Activated T-cell treated with anti-CD3 and anti-CD28 coated beads, Interleukin-2, amount 50 U/mL, for 24 hours (primary cell): ENCODE measurements around the gene KIAA0586.
"Not testable (repeated sequence)": the region's sequence is repeated elsewhere in the genome, so short reads cannot be mapped to it uniquely, and the experiment has no call there.

ENCODE experiments used
- DNase-seq: peaks from one replicate; pipeline ENCODE4 v3.0.0-alpha.2; 2020
- H3K27ac Mint-ChIP-seq: 2 replicates; pipeline ENCODE4 v1.8.0; 2020; ENCODE audit warnings: mild to moderate bottlenecking, mixed read lengths
- H3K27me3 Mint-ChIP-seq: 2 replicates; pipeline ENCODE4 v1.8.0; 2020; ENCODE audit warnings: mixed read lengths
- H3K36me3 Mint-ChIP-seq: 2 replicates; pipeline ENCODE4 v1.8.0; 2020; ENCODE audit warnings: low read depth, mixed read lengths
- H3K4me1 Mint-ChIP-seq: 2 replicates; pipeline ENCODE4 v1.8.0; 2020; ENCODE audit warnings: low read depth, mixed read lengths
- H3K4me3 Mint-ChIP-seq: 2 replicates; pipeline ENCODE4 v1.8.0; 2020; ENCODE audit warnings: mild to moderate bottlenecking, moderate library complexity, mixed read lengths
- H3K9me3 Mint-ChIP-seq: 2 replicates; pipeline ENCODE4 v1.8.0; 2020; ENCODE audit warnings: mixed read lengths

KIAA0586 gene

DNA sequence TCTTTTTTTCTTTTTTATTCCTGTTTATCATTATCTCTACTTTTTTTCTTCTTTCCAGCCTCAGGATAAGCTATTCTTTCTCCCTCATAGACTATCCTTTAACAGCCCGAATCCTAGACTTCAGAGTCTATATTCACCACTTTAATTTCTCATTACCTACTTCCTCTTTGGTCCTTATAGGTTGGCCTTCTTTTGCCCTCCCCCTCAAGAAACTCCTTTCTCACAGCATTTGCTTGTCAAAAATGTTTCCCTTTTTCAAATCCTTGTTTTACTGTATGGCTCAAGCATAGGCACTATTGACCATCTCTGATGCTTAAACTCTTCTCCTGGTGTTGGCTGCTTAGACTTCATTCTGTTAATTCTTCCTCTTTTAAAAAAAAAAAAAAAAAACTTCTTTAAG is 52.5 kb downstream of the KIAA0586 start:
- peaks cover 62% of the 10 kb centered on the region for H3K36me3 Mint-ChIP-seq
- H3K9me3 Mint-ChIP-seq: no peaks in the 10 kb centered on the region
- H3K4me1 Mint-ChIP-seq: no peaks in the 10 kb centered on the region
- H3K27ac Mint-ChIP-seq: no peak overlapping the region
- H3K27me3 Mint-ChIP-seq: no peaks in the 10 kb centered on the region
- H3K4me3 Mint-ChIP-seq: no peak overlapping the region
- no peak for DNase-seq

DNA sequence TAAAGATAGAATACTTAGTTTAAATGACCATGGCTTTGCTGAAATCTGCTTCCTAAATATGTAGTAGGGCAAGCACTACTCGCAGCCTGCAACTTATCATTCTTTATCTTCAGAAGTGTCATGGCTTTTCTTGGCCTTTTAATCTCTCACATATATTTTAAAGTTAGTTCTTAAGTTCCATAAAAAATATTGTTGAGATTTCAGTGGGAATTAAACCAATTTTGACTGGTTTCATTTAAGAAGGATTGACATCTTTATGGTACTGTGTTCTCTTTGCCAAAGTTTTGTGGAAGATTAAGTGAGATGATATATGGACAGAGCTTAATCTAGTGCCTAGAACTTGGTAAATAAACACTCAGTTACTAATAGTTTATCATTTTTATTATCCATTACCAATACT is 56.7 kb downstream of the KIAA0586 start:
- peaks cover 63% of the 10 kb centered on the region for H3K36me3 Mint-ChIP-seq
- peaks cover 7% of the 10 kb centered on the region for H3K4me1 Mint-ChIP-seq
- H3K27ac Mint-ChIP-seq: no peak overlapping the region
- H3K4me3 Mint-ChIP-seq: no peak overlapping the region
- no peaks in the 10 kb centered on the region for H3K9me3 Mint-ChIP-seq
- DNase-seq: no peak
- H3K27me3 Mint-ChIP-seq: no peaks in the 10 kb centered on the region

DNA sequence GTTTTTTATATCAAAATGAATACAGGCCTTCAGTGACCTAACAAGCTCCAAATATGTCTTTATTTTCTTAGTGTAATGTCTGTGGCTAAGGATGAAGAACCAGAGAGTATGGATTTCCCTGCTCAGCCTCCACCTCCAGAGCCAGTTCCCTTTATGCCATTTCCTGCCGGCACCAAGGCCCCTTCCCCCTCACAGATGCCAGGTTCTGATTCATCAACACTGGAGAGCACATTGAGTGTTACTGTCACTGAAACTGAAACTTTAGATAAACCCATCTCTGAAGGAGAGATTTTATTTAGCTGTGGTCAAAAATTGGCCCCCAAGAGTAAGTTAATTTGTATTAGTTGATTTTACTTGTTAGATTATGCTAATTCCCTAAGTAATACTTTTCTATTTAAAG is 61.0 kb downstream of the KIAA0586 start:
- H3K4me3 Mint-ChIP-seq: no peak overlapping the region
- DNase-seq: no peak
- H3K27me3 Mint-ChIP-seq: no peaks in the 10 kb centered on the region
- H3K4me1 Mint-ChIP-seq: peaks cover 9% of the 10 kb centered on the region
- H3K9me3 Mint-ChIP-seq: no peaks in the 10 kb centered on the region
- peaks cover 45% of the 10 kb centered on the region for H3K36me3 Mint-ChIP-seq
- peak overlapping the region; percentile 82 for H3K27ac Mint-ChIP-seq

DNA sequence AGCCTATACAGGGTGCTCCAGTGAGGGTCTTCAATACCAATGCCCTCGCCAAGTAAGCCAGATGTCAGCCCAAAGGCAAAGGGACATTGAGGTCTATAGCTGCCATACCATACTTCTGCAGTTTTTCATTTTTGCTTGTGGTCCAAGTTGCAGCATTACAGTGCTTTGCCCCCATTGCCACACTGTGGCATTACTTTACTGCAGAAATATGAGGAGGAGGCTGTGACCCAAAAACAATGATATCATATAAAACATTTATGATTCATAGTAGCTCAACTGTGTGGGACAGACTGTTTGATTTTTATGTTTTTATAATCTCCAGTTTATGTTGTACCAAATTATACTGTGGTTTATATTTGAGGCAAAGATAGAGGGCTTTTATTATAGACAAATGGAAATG is 64.1 kb downstream of the KIAA0586 start:
- Mint-ChIP-seq H3K27ac (no peak overlapping the region), H3K36me3 (peaks cover 39% of the 10 kb centered on the region), H3K4me3 (no peak overlapping the region), H3K27me3 (no peaks in the 10 kb centered on the region), H3K4me1 (peaks cover 9% of the 10 kb centered on the region), H3K9me3 (no peaks in the 10 kb centered on the region)
- no peak for DNase-seq

DNA sequence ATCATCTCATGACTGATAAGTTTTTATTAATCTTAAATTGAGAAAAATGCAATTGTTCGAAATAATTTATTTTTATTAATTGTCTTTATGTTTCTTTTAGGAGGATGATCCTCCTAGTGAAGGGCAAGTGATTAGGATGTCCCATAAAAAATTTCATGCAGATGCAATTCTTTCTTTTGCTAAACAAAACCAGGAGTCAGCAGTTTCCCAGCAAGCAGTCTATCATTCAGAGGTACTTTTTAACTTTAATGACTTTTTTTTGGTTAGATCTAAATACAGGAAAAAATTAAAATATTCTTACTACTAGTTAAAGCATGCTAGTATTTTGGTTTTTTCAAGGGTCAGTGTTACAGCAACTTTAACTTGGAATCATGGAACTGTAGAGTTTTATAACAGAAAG is 64.5 kb downstream of the KIAA0586 start:
- Mint-ChIP-seq H3K4me3 (no peak overlapping the region), H3K4me1 (peaks cover 9% of the 10 kb centered on the region), H3K27ac (no peak overlapping the region), H3K9me3 (no peaks in the 10 kb centered on the region), H3K27me3 (no peaks in the 10 kb centered on the region), H3K36me3 (peaks cover 36% of the 10 kb centered on the region)
- DNase-seq: no peak

DNA sequence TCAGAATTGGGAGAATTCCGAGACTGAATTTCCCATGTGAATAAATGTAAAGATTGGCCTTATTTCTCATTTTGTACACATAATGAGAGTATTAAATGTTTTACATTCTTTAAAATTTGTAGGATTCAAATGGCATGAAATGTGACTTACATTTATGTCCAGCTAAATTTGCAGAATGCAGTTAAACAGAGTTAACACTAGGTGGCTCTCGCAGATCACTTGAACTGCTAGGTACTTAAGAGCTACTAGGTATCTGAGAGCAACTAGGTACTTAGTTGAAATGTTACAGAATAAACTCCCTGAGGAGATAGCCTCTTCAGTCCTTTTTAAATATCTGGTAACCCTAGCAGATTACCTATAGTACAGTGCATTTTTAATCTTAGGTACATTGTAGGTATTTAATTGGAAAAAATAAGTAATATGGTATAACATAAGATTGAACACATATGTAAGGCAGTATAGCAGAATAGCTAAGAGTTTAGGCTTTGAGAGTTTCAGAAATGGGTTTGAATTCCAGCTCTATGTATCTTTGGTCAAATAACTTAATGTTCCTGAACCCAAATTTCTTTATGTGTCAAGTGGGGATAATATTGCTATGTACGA is 73.8 kb downstream of the KIAA0586 start:
- Mint-ChIP-seq H3K27me3 (no peaks in the 10 kb centered on the region), H3K4me1 (no peaks in the 10 kb centered on the region), H3K36me3 (peaks cover 54% of the 10 kb centered on the region), H3K9me3 (no peaks in the 10 kb centered on the region), H3K27ac (no peak overlapping the region), H3K4me3 (no peak overlapping the region)
- DNase-seq: no peak

DNA sequence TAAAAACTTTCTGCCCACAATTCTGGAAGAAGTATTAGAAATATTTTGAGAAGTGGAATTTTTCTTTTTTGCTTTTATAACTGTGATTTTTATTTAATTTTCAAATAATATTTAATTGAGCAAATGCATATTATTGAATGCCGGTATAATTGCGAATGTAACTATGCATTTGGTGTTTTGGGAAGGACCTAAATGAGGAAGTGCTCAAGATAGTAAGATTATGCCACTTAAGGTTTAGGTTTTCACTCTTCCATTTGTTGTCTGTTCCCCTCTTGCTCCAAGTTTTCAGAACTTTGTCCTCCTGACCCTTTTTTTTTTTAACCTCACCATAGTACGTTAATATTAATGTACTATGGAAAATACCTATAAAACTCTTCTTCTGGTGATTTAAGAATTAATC is 85.8 kb downstream of the KIAA0586 start:
- Mint-ChIP-seq H3K4me3 (no peak overlapping the region), H3K36me3 (peaks cover 72% of the 10 kb centered on the region), H3K4me1 (no peaks in the 10 kb centered on the region), H3K27ac (no peak overlapping the region), H3K9me3 (peaks cover 4% of the 10 kb centered on the region), H3K27me3 (no peaks in the 10 kb centered on the region)
- DNase-seq: no peak

DNA sequence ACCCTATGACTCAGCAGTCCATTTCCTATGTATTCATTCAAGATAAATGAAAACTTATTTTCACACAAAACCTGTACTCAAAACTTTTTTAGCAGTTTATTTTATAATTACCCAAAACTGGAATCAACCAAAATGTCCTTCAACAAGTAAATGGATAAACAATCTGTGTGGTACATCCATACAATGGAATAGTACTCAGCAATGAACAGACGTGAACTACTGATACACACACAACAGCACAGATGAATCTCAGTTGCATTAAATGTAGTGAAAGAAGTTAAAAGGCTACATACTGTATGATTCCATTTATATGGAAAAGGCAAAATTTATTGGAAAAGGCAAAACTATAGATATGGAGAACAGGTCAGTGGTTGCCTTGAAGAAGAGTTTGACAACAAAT is 90.1 kb downstream of the KIAA0586 start:
- no peak overlapping the region for H3K27ac Mint-ChIP-seq
- no peaks in the 10 kb centered on the region for H3K4me1 Mint-ChIP-seq
- no peaks in the 10 kb centered on the region for H3K27me3 Mint-ChIP-seq
- no peak overlapping the region for H3K4me3 Mint-ChIP-seq
- no peak for DNase-seq
- peaks cover 72% of the 10 kb centered on the region for H3K36me3 Mint-ChIP-seq
- peaks cover 4% of the 10 kb centered on the region for H3K9me3 Mint-ChIP-seq

DNA sequence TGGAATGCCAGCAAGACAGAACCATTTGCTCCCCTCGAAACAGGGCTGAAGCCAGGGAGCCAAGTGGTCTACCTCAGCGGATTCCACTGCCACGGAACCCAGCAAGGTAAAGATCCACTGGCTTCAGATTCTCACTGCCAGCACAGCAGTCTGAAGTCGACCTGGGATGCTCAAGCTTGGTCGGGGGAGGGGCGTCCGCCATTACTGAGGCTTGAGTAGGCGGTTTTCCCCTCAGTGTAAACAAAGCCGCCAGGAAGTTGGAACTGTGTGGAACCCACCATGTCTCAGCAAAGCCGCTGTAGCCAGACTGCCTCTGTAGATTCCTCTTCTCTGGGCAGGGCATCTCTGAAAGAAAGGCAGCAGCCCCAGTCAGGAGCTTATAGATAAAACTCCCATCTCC is 98.2 kb downstream of the KIAA0586 start:
- H3K27ac Mint-ChIP-seq: not testable (repeated sequence)

DNA sequence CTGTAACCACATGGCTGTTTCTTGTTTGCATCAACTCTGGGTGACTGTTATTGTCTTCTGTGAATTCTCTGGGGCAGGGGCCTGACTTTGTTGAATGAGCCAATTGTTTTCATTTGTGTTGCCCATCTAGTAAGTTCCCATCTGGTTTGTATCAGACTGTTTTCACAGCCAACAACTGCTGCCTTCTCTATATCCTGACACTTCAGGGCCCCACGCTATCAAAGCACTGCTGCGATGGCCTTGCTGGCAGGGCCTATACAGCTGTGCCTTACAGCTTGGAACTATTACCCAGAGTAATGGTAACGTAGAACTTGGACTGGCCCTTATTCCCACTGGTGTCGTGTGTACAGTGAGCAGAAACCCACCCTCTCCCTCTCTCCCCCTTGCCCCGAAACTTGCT is 105.9 kb downstream of the KIAA0586 start:
- peaks cover 4% of the 10 kb centered on the region for H3K36me3 Mint-ChIP-seq
- peaks cover 13% of the 10 kb centered on the region for H3K9me3 Mint-ChIP-seq
- no peak overlapping the region for H3K4me3 Mint-ChIP-seq
- no peak for DNase-seq
- H3K27ac Mint-ChIP-seq: peak overlapping the region; percentile 10
- H3K27me3 Mint-ChIP-seq: no peaks in the 10 kb centered on the region
- peaks cover 8% of the 10 kb centered on the region for H3K4me1 Mint-ChIP-seq

More for the DNA sequence above, 98.2 kb downstream of the KIAA0586 start:
- H3K27me3 Mint-ChIP-seq, DNase-seq, H3K4me3 Mint-ChIP-seq, H3K4me1 Mint-ChIP-seq: not testable (repeated sequence)
- peaks cover 29% of the 10 kb centered on the region for H3K9me3 Mint-ChIP-seq
- H3K36me3 Mint-ChIP-seq: peaks cover 37% of the 10 kb centered on the region

DNA sequence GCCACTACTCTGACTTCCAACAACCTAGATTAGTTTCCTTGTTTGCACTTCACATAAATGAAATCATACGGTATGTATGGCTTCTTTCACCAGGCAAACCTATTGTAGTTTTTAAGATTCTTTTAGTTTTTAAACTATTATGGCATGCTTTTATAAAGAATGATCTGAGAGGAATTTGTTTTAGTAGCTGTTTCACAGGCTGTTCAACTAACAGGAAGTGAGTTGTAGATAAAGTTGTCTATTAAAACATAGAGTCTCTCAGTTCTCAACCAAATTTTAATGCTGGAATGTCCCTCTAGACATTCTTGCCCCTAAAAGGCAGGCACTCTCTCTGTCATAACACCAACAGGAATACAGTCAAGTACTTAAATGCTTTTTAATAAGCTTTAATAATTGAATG is 107.5 kb downstream of the KIAA0586 start:
- Mint-ChIP-seq H3K9me3 (no peaks in the 10 kb centered on the region), H3K4me1 (peaks cover 8% of the 10 kb centered on the region), H3K27ac (no peak overlapping the region), H3K27me3 (no peaks in the 10 kb centered on the region), H3K4me3 (no peak overlapping the region), H3K36me3 (peaks cover 4% of the 10 kb centered on the region)
- DNase-seq: no peak

DNA sequence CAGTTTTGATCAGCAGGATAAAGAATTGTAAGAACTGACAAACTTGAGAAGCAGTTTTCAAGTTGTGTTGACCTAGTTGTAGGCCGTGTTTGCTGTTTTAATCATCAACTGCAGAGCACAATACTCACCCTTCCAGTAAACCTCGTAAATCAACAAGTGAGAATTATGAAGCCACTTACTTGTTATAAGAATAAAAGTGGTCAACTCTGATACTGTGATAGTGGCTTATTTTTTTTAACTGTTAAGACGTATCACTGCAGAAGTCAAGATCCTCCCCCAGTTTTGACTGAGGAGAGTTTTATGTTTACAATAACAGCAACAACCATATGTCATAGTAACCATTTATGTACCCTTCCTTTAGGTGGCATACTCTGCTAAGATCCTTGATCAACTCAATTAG is 109.5 kb downstream of the KIAA0586 start:
- no peak overlapping the region for H3K27ac Mint-ChIP-seq
- H3K27me3 Mint-ChIP-seq: no peaks in the 10 kb centered on the region
- peaks cover 8% of the 10 kb centered on the region for H3K4me1 Mint-ChIP-seq
- H3K36me3 Mint-ChIP-seq: peaks cover 9% of the 10 kb centered on the region
- no peak overlapping the region for H3K4me3 Mint-ChIP-seq
- H3K9me3 Mint-ChIP-seq: no peaks in the 10 kb centered on the region
- DNase-seq: no peak

DNA sequence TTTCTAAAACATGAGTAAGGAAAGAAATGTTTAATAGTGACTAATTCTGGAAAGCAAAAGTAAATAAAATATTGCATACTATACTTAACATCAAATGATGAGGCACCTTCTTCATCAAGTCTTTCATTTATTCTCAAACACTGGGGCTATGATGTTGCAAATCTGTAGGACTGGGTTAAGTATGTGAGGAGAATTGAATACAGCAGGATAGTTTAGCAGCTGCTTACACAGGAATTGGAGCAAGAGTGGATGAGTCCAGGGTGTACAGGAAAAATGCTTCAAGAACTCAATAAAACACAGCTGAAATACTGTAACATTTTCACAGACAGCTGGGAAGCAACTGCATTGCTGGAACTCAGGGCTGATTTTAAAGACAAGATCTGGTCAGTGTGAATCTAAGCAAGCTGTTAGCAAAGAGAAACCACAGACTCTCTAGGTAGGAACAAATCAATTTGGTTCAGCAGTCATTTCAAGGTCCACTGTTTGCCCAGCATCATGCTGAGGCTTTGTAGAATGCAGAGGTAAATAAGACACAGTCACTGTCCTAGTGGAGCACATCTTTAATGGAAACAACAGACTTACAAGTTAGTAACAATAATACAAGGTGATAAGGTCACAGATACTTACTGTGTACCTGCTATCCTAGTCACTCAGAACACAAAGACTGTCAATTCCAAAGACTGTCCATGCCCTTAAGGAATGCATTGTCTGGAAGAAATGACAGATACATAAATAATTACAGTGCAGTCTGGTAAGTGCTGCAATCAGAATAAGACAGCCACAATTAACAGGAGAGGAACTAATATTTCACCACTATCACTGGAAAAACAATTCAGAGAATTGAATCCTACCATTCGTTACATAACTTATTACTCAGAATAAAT is 113.5 kb downstream of the KIAA0586 start:
- Mint-ChIP-seq H3K9me3 (peaks cover 3% of the 10 kb centered on the region), H3K4me3 (no peak overlapping the region), H3K27ac (no peak overlapping the region), H3K36me3 (peaks cover 28% of the 10 kb centered on the region), H3K4me1 (no peaks in the 10 kb centered on the region), H3K27me3 (no peaks in the 10 kb centered on the region)
- no peak for DNase-seq

DNA sequence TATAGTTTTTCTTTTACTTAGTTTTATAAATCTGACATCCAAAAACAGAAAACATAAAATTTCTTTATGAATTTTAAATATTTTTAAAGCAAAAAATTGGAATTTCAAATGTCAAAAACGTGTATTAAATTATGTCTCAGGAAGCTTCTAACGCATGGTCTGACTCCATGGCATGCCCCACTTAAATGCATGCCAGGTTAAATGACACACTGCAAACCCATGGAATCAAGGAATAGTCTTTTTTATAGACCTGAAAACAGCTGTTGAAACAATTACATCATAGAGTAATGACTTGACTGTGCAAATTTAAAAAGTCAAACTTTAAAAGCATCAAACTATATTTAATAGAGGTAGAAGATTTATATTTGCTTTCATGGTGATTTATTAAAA is 114.1 kb downstream of the KIAA0586 start:
- Mint-ChIP-seq H3K36me3 (peaks cover 26% of the 10 kb centered on the region), H3K4me3 (no peak overlapping the region), H3K27ac (no peak overlapping the region), H3K4me1 (no peaks in the 10 kb centered on the region), H3K9me3 (peaks cover 3% of the 10 kb centered on the region), H3K27me3 (no peaks in the 10 kb centered on the region)
- no peak for DNase-seq

DNA sequence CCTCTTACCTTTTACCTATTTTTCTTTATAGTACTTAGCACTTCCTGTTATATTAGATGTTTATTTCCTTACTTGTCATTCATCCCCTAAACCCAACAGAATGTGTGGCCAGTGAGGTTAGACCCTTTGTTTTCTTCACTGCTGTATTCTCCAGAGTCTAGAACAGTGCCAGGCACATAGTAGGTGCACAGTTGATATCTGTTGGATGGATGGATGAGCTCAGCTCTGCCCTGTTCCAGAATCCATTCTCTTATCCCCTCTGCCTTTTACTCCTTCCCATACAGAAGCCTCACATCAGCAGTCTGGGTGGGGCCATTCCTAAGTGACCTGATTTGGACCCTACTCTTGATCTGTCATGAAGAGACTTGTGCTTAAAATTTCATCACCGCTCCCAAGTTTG is 115.7 kb downstream of the KIAA0586 start:
- Mint-ChIP-seq H3K27me3 (no peaks in the 10 kb centered on the region), H3K27ac (no peak overlapping the region), H3K4me3 (no peak overlapping the region), H3K36me3 (peaks cover 24% of the 10 kb centered on the region), H3K4me1 (no peaks in the 10 kb centered on the region), H3K9me3 (peaks cover 3% of the 10 kb centered on the region)
- DNase-seq: no peak
